Esophagus muscularis mucosa (tissue), 4 donors: ENCODE results near the gene DLK1. TPM values are rescaled to one million over a fixed set of nuclear protein-coding genes. Genes with fewer than 3 reads are reported as not detected.

ENCODE experiments used
- DNase-seq: peaks from one replicate; pipeline ENCODE4 v3.0.0-alpha.2; 2017; ENCODE audit errors: extremely low spot score
- H3K27ac ChIP-seq, 4 donors: fragments of 200-600 bp; sonication (generic); replicated peaks in 1 of 4; 1 replicate in 3 of 4; 2 replicates in 1 of 4; pipeline ENCODE4 v1.5.1; 2016 to 2019; ENCODE audit warnings: mild to moderate bottlenecking in 1 of 4
- H3K27me3 ChIP-seq, 4 donors: fragments of 200-600 bp; sonication (generic); one replicate each; pipeline versions ENCODE4 v1.5.1 to v1.6.0; 2016 to 2019
- H3K36me3 ChIP-seq, 4 donors: fragments of 200-600 bp; sonication (generic); one replicate each; pipeline ENCODE4 v1.5.1; 2016 to 2019
- H3K4me1 ChIP-seq, 4 donors: fragments of 200-600 bp; sonication (generic); one replicate each; pipeline ENCODE4 v1.5.1; 2016 to 2019
- H3K4me3 ChIP-seq, 4 donors: fragments of 200-600 bp; sonication (generic); 1 replicate in 2 of 4; 2 replicates in 2 of 4; pipeline ENCODE4 v1.5.1; 2016 to 2019; ENCODE audit warnings: mild to moderate bottlenecking in 4 of 4, moderate library complexity in 1 of 4
- H3K9me3 ChIP-seq, 4 donors: fragments of 200-600 bp; sonication (generic); 1 replicate in 3 of 4; 2 replicates in 1 of 4; pipeline ENCODE4 v1.5.1; 2016 to 2019
- CTCF ChIP-seq, 3 experiments: fragments of 200-600 bp in 2 of 3; fragments of 450-650 bp in 1 of 3; sonication (generic) in 2 of 3; IDR thresholded peaks; one replicate each; pipeline ENCODE4 v1.5.1; 2017 to 2019; ENCODE audit warnings: antibody characterized with exemption in 3 of 3, mild to moderate bottlenecking in 2 of 3, moderate library complexity in 1 of 3
- EP300 ChIP-seq: sonication (generic); formaldehyde crosslinking; IDR thresholded peaks from one replicate; pipeline ENCODE4 v1.6.1; 2017; ENCODE audit warnings: antibody characterized with exemption
- POLR2A ChIP-seq: fragments of 450-650 bp; IDR thresholded peaks from one replicate; pipeline ENCODE4 v1.6.1; 2017; ENCODE audit warnings: antibody characterized with exemption, moderate library complexity, mild to moderate bottlenecking, low read depth
- POLR2AphosphoS5 ChIP-seq, 2 donors: sonication (generic); formaldehyde crosslinking; IDR thresholded peaks; one replicate each; pipeline ENCODE4 v1.6.1; 2017; ENCODE audit warnings: antibody characterized with exemption in 2 of 2
- WGBS: methylation state at CpG from one replicate; pipeline ENCODE4 v1.1.5; 2018; 5-methylcytosine and 5-hydroxymethylcytosine counted together
- intact Hi-C: fragments of 100-400 bp; cut with DNase I; formaldehyde crosslinking; loops from one replicate; pipeline ENCODE4 v1.15.1; 2023
- total RNA-seq, 4 donors: library from RNA; depleted of rRNA; stranded (reverse); fragments of >200 nt; gene quantifications; one replicate each; pipeline versions ENCODE4 v1.1.0 to v1.2.1, GENCODE V29; 2016

DLK1 gene
- total RNA-seq: under 1 TPM in 1 of 4 donors, not detected in 3; 0.33 TPM

GRCh38 chr14:100726550-100727085 lies at the start of gene DLK1:
Gene DLK1 (plus strand): TSS chr14:100726892. CDS start chr14:100727069, 177 bp downstream.
- intact Hi-C loops: no loop called here
- no peaks in the 10 kb centered on the region for H3K36me3 ChIP-seq
- no peak for TF ChIP-seq EP300
- TF ChIP-seq CTCF (IDR thresholded peaks at IDR 0.05): no peak
- TF ChIP-seq POLR2AphosphoS5 (IDR thresholded peaks at IDR 0.05): no peak
- no peak for TF ChIP-seq POLR2A
- H3K4me1 ChIP-seq: peaks cover 0 to 11% (median 2%) of the 10 kb centered on the region in 4 donors
- WGBS: 27% methylated on average over 10 of the region's 77 CpGs
- H3K9me3 ChIP-seq: no peaks in the 10 kb centered on the region
- H3K27me3 ChIP-seq: peaks cover 0 to 89% (median 18%) of the 10 kb centered on the region in 4 donors
- no peak within 1 kb of the TSS for H3K4me3 ChIP-seq
- no peak for DNase-seq
- no peak within 1 kb of the TSS for H3K27ac ChIP-seq

- intact Hi-C loops: no loop called here
- TF ChIP-seq EP300 (no peak), POLR2AphosphoS5 (IDR thresholded peaks at IDR 0.05) (no peak), CTCF (IDR thresholded peaks at IDR 0.05) (no peak), POLR2A (no peak)
- Histone ChIP-seq H3K27me3 (peaks cover 0 to 20% (median 2%) of the 10 kb centered on the region in 4 donors), H3K9me3 (no peaks in the 10 kb centered on the region), H3K4me3 (no peak overlapping the region), H3K27ac (peak overlapping the region; percentile 50 to 66 (median 61)), H3K36me3 (no peaks in the 10 kb centered on the region), H3K4me1 (peaks cover 25 to 49% (median 48%) of the 10 kb centered on the region in 4 donors)
- no peak for DNase-seq
- WGBS: 32% methylated on average over 10 of the region's 10 CpGs
These were observed 49.5 kb upstream of the DLK1 start for GRCh38 chr14:100677152-100677551.

GRCh38 chr14:100677554-100678468 lies 48.9 kb upstream of the DLK1 start:
- H3K36me3 ChIP-seq: no peaks in the 10 kb centered on the region
- peak in 1 of 2 donors; percentile 26 for TF ChIP-seq POLR2AphosphoS5 (IDR thresholded peaks at IDR 0.05)
- no peak for TF ChIP-seq CTCF (IDR thresholded peaks at IDR 0.05)
- no peak for DNase-seq
- WGBS: 50% methylated on average over 11 of the region's 29 CpGs
- peaks cover 0 to 14% (median 2%) of the 10 kb centered on the region in 4 donors for H3K27me3 ChIP-seq
- no peaks in the 10 kb centered on the region for H3K9me3 ChIP-seq
- no peak overlapping the region for H3K4me3 ChIP-seq
- intact Hi-C loops: no loop called here
- peak overlapping the region; percentile 50 to 66 (median 61) for H3K27ac ChIP-seq
- H3K4me1 ChIP-seq: peaks cover 25 to 49% (median 48%) of the 10 kb centered on the region in 4 donors

GRCh38 chr14:100678469-100678828 lies 48.2 kb upstream of the DLK1 start:
- H3K27me3 ChIP-seq: peaks cover 0 to 7% (median 0%) of the 10 kb centered on the region in 4 donors
- no peak overlapping the region for H3K4me3 ChIP-seq
- H3K27ac ChIP-seq: peak overlapping the region; percentile 50 to 66 (median 61)
- TF ChIP-seq POLR2AphosphoS5 (IDR thresholded peaks at IDR 0.05) (no peak), EP300 (no peak), POLR2A (no peak), CTCF (IDR thresholded peaks at IDR 0.05) (no peak)
- 51% methylated on average over 5 of the region's 7 CpGs for WGBS
- DNase-seq: no peak
- no peaks in the 10 kb centered on the region for H3K9me3 ChIP-seq
- peaks cover 25 to 49% (median 48%) of the 10 kb centered on the region in 4 donors for H3K4me1 ChIP-seq
- H3K36me3 ChIP-seq: no peaks in the 10 kb centered on the region
- intact Hi-C loops: no loop called here
